ENCODE measurements around the gene ASTL.

- TF ChIP-seq CTCF (IDR thresholded peaks at IDR 0.05; ENCODE audit: low read depth, low read length) (no peak), MYC (IDR thresholded peaks at IDR 0.05; ENCODE audit: low read depth, low read length) (no peak), MAX (IDR thresholded peaks at IDR 0.05; ENCODE audit: low read depth, low read length) (no peak), POLR2A (IDR thresholded peaks at IDR 0.05; ENCODE audit: extremely low read depth, insufficient read length) (no peak)
Observed at GRCh38 chr2:96091141-96091710, 47.1 kb downstream of the ASTL start.

Measured in NB4 (cell line).